ENCODE results near the gene ASTN2. TPM values are rescaled to one million over a fixed set of nuclear protein-coding genes. Genes with fewer than 3 reads are reported as not detected.

ASTN2 gene
- polyA plus RNA-seq, 4 donors, result 3.0 to 15.2 (median 3.7) TPM

DNA sequence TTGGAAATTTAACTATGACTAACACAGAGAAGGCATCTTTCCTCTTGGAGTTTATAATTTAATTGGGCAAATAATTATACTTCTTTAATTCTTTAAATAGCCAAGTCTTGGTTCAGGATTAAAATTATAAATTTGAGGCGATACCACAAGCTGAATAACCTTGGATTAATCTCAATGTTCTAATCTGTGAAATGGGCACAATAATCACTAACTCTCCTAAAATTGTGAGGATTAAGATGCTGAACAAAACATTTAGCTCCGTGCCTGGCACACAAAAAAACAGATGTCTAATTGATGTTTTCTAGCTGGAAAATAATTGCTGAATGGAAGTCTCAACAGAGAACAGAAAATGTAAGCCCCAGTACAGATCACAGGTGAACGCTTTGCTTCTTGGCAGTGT is 797.5 kb downstream of the ASTN2 start:
- no peaks in the 10 kb centered on the region for H3K9me3 ChIP-seq (ENCODE audit: control insufficient read depth in 2 of 2, insufficient read depth in 1 of 2, low read depth in 1 of 2, low read length in 1 of 2)
- H3K27me3 ChIP-seq (ENCODE audit: control insufficient read depth in 3 of 3, insufficient read depth in 3 of 3, low read length in 3 of 3), result no peaks in the 10 kb centered on the region
- H3K4me1 ChIP-seq (ENCODE audit: control insufficient read depth in 3 of 3, insufficient read depth in 2 of 3, low read depth in 1 of 3, low read length in 2 of 3), result no peaks in the 10 kb centered on the region
- no peak overlapping the region for H3K27ac ChIP-seq (ENCODE audit: low read depth in 1 of 3, low read length in 2 of 3)
- FAIRE-seq, result no peak
- peaks cover 0 to 3% (median 2%) of the 10 kb centered on the region in 3 donors for H3K36me3 ChIP-seq (ENCODE audit: control insufficient read depth in 3 of 3, insufficient read depth in 2 of 3, low read depth in 1 of 3, low read length in 3 of 3)
- DNase-seq, result no peak
- H3K4me3 ChIP-seq (ENCODE audit: low read depth in 1 of 3, low read length in 3 of 3), result no peak overlapping the region
- 89 to 91% (median 90%) methylated on average over 3 of the region's 3 CpGs for WGBS, 3 donors

DNA sequence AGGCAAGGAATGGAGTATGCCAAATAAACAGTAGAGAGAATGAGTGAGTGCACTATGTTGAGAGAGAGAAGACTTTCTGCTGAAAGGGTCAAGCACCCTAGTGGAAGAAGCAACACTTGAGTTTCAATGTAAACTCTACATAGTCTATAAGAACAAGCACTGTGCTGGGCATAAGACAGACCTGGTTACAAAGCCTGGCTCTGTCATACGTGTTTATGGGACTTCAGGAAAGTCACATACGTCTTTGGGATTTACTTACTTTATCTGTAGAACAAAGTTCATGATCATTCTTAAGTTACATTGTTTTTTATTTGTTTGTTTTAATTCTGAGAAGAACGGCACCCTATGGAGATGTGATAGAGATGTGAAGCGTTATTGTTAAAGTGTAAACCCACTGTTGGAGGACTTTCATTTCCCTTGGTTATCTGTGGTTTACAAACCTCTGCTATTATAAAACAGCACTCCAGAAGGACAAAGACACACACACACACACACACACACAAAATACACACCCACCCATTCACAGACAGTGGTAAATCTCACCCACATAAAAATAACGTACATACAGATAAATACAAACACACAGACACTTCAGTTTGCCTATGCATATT is 798.4 kb downstream of the ASTN2 start:
- FAIRE-seq (no peak), DNase-seq (peak in 1 of 2 donors; percentile 24)
- H3K27me3 ChIP-seq (ENCODE audit: control insufficient read depth in 3 of 3, insufficient read depth in 3 of 3, low read length in 3 of 3), result no peaks in the 10 kb centered on the region
- no peaks in the 10 kb centered on the region for H3K9me3 ChIP-seq (ENCODE audit: control insufficient read depth in 2 of 2, insufficient read depth in 1 of 2, low read depth in 1 of 2, low read length in 1 of 2)
- H3K27ac ChIP-seq (ENCODE audit: low read depth in 1 of 3, low read length in 2 of 3), result no peak overlapping the region
- H3K4me3 ChIP-seq (ENCODE audit: low read depth in 1 of 3, low read length in 3 of 3), result no peak overlapping the region
- 18 to 60% (median 35%) methylated on average over 5 of the region's 5 CpGs for WGBS, 3 donors
- no peaks in the 10 kb centered on the region for H3K4me1 ChIP-seq (ENCODE audit: control insufficient read depth in 3 of 3, insufficient read depth in 2 of 3, low read depth in 1 of 3, low read length in 2 of 3)
- peaks cover 0 to 3% (median 2%) of the 10 kb centered on the region in 3 donors for H3K36me3 ChIP-seq (ENCODE audit: control insufficient read depth in 3 of 3, insufficient read depth in 2 of 3, low read depth in 1 of 3, low read length in 3 of 3)

DNA sequence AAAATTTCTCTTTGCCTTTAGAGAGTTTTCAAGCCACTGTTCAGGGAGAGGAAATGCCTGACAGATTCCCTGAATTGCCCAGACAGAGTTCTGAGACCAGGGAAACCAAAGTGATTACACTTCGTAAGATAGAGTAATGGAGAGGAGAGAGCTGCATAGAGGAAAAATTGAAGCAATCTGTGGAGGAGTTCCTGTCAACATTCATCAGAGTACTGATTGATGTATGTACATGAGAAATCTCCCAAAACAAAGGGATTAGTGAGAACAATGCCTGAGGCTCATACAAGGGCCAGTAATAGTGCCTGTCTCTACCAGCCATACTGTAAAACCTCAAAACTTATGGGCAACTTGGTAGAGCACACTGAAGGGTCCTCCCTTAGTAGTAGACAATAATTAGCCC is 806.8 kb downstream of the ASTN2 start:
- Histone ChIP-seq H3K9me3 (ENCODE audit: control insufficient read depth in 2 of 2, insufficient read depth in 1 of 2, low read depth in 1 of 2, low read length in 1 of 2) (peaks cover 0 to 4% of the 10 kb centered on the region in 2 donors), H3K27ac (ENCODE audit: low read depth in 1 of 3, low read length in 2 of 3) (no peak overlapping the region), H3K4me3 (ENCODE audit: low read depth in 1 of 3, low read length in 3 of 3) (no peak overlapping the region), H3K27me3 (ENCODE audit: control insufficient read depth in 3 of 3, insufficient read depth in 3 of 3, low read length in 3 of 3) (no peaks in the 10 kb centered on the region), H3K36me3 (ENCODE audit: control insufficient read depth in 3 of 3, insufficient read depth in 2 of 3, low read depth in 1 of 3, low read length in 3 of 3) (peaks cover 0 to 8% (median 0%) of the 10 kb centered on the region in 3 donors), H3K4me1 (ENCODE audit: control insufficient read depth in 3 of 3, insufficient read depth in 2 of 3, low read depth in 1 of 3, low read length in 2 of 3) (no peaks in the 10 kb centered on the region)
- FAIRE-seq (no peak), DNase-seq (no peak)
- 94 to 100% (median 100%) methylated on average over 1 of the region's 1 CpG for whole genome bisulfite sequencing, 3 donors

DNA sequence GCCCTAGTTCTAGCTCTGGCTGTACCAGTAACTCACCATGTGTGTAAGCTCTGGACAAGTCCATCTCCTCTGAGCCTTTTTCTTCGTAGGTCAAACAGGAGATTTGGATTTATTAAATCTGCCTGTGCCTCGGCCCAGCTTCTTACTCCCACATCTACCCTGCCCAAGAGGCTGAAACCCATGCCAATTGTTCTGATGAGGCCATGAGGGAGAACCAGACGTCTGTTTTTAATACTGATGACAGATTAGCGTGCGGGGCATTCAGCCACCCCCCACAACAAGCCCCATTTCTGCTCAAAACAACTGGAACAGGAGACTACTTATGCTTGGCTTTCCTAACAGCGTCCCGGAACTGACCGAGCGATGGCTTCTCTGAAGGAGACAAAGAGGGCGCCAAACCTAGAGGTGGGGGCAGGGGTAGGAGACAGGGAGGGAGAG is 808.9 kb downstream of the ASTN2 start:
- peaks cover 0 to 8% (median 0%) of the 10 kb centered on the region in 3 donors for H3K36me3 ChIP-seq (ENCODE audit: control insufficient read depth in 3 of 3, insufficient read depth in 2 of 3, low read depth in 1 of 3, low read length in 3 of 3)
- H3K9me3 ChIP-seq (ENCODE audit: control insufficient read depth in 2 of 2, insufficient read depth in 1 of 2, low read depth in 1 of 2, low read length in 1 of 2), result peaks cover 0 to 4% of the 10 kb centered on the region in 2 donors
- no peak for FAIRE-seq
- WGBS, 3 donors, result 89 to 96% (median 92%) methylated on average over 10 of the region's 10 CpGs
- no peaks in the 10 kb centered on the region for H3K27me3 ChIP-seq (ENCODE audit: control insufficient read depth in 3 of 3, insufficient read depth in 3 of 3, low read length in 3 of 3)
- no peak overlapping the region for H3K4me3 ChIP-seq (ENCODE audit: low read depth in 1 of 3, low read length in 3 of 3)
- H3K4me1 ChIP-seq (ENCODE audit: control insufficient read depth in 3 of 3, insufficient read depth in 2 of 3, low read depth in 1 of 3, low read length in 2 of 3), result no peaks in the 10 kb centered on the region
- DNase-seq, result no peak
- H3K27ac ChIP-seq (ENCODE audit: low read depth in 1 of 3, low read length in 2 of 3), result no peak overlapping the region

DNA sequence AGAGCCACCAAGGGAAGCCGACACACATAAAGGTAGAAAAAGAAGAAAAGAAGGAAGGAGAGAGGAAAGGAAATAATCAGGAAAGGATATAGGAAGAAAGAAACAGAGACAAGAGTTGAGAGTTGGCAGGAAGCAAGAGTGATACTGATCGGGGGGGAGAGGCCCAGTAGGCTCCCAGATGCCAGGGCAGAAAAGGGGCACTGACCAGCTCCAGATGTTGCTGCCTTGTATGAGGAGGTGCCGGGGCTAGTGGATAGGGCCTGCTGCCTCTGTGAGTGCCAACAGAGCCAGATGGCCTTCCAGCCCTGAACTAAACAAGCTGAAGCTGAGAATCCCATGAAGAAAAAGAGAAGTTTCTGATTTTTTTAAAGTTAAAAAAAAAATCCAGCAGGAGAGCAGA is 809.8 kb downstream of the ASTN2 start:
- Histone ChIP-seq H3K27ac (ENCODE audit: low read depth in 1 of 3, low read length in 2 of 3) (no peak overlapping the region), H3K36me3 (ENCODE audit: control insufficient read depth in 3 of 3, insufficient read depth in 2 of 3, low read depth in 1 of 3, low read length in 3 of 3) (peaks cover 0 to 5% (median 0%) of the 10 kb centered on the region in 3 donors), H3K4me3 (ENCODE audit: low read depth in 1 of 3, low read length in 3 of 3) (no peak overlapping the region), H3K9me3 (ENCODE audit: control insufficient read depth in 2 of 2, insufficient read depth in 1 of 2, low read depth in 1 of 2, low read length in 1 of 2) (no peaks in the 10 kb centered on the region), H3K27me3 (ENCODE audit: control insufficient read depth in 3 of 3, insufficient read depth in 3 of 3, low read length in 3 of 3) (no peaks in the 10 kb centered on the region), H3K4me1 (ENCODE audit: control insufficient read depth in 3 of 3, insufficient read depth in 2 of 3, low read depth in 1 of 3, low read length in 2 of 3) (no peaks in the 10 kb centered on the region)
- no peak for DNase-seq
- FAIRE-seq, result no peak
- WGBS, 3 donors, result 89 to 95% (median 90%) methylated on average over 3 of the region's 3 CpGs

DNA sequence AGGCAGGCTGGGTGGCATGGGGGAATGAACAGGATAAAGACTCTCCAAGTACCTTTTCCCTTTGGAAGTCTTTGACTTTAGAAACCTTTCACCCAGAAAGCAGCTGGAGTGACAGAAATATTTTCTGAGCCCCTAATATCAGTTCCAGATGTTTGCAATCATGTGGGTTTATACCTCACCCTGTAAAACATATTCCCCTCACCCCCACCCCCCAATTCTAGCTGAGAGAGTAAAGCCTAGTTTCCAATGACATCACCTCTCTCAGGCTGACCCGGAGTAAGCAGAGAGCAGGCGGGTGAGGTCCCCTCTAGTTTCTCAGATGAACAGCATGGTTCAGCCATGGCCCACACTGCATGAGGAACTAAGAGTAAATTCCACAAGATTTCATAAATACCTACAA is 810.6 kb downstream of the ASTN2 start:
- no peak for FAIRE-seq
- H3K4me1 ChIP-seq (ENCODE audit: control insufficient read depth in 3 of 3, insufficient read depth in 2 of 3, low read depth in 1 of 3, low read length in 2 of 3), result no peaks in the 10 kb centered on the region
- no peak overlapping the region for H3K27ac ChIP-seq (ENCODE audit: low read depth in 1 of 3, low read length in 2 of 3)
- no peaks in the 10 kb centered on the region for H3K27me3 ChIP-seq (ENCODE audit: control insufficient read depth in 3 of 3, insufficient read depth in 3 of 3, low read length in 3 of 3)
- no peak overlapping the region for H3K4me3 ChIP-seq (ENCODE audit: low read depth in 1 of 3, low read length in 3 of 3)
- no peak for DNase-seq
- peaks cover 0 to 4% (median 0%) of the 10 kb centered on the region in 3 donors for H3K36me3 ChIP-seq (ENCODE audit: control insufficient read depth in 3 of 3, insufficient read depth in 2 of 3, low read depth in 1 of 3, low read length in 3 of 3)
- WGBS, 3 donors, result 90 to 100% (median 91%) methylated on average over 2 of the region's 2 CpGs
- no peaks in the 10 kb centered on the region for H3K9me3 ChIP-seq (ENCODE audit: control insufficient read depth in 2 of 2, insufficient read depth in 1 of 2, low read depth in 1 of 2, low read length in 1 of 2)

DNA sequence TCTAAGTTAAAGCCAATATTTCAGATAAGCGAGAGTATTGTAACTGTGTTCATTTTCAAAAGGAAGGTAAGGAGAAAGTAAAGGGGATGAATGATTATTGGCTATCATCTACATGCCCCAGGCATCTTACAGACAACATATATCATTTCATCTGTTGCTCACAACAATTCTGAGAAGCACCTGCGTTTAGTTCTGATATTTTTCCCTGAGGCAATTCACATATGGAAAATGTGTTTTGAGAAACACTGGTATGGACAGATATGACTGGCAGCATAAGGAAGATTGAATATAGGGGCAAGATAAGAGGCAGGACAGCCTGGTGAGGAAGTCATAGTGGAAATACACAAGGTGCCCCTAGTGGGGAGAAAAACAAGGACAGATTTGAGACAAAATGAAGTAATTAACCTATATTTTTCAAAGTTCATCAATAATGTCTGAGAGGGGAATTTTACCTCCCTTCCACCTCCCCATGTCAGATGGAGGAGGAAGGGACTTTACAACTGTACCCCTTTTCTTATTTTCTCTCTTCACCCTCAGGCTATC is 815.4 kb downstream of the ASTN2 start:
- 85 to 90% (median 87%) methylated on average over 2 of the region's 2 CpGs for WGBS, 3 donors
- no peaks in the 10 kb centered on the region for H3K4me1 ChIP-seq (ENCODE audit: control insufficient read depth in 3 of 3, insufficient read depth in 2 of 3, low read depth in 1 of 3, low read length in 2 of 3)
- no peaks in the 10 kb centered on the region for H3K9me3 ChIP-seq (ENCODE audit: control insufficient read depth in 2 of 2, insufficient read depth in 1 of 2, low read depth in 1 of 2, low read length in 1 of 2)
- FAIRE-seq (no peak), DNase-seq (no peak)
- H3K27me3 ChIP-seq (ENCODE audit: control insufficient read depth in 3 of 3, insufficient read depth in 3 of 3, low read length in 3 of 3), result no peaks in the 10 kb centered on the region
- H3K4me3 ChIP-seq (ENCODE audit: low read depth in 1 of 3, low read length in 3 of 3), result no peak overlapping the region
- no peak overlapping the region for H3K27ac ChIP-seq (ENCODE audit: low read depth in 1 of 3, low read length in 2 of 3)
- no peaks in the 10 kb centered on the region for H3K36me3 ChIP-seq (ENCODE audit: control insufficient read depth in 3 of 3, insufficient read depth in 2 of 3, low read depth in 1 of 3, low read length in 3 of 3)

DNA sequence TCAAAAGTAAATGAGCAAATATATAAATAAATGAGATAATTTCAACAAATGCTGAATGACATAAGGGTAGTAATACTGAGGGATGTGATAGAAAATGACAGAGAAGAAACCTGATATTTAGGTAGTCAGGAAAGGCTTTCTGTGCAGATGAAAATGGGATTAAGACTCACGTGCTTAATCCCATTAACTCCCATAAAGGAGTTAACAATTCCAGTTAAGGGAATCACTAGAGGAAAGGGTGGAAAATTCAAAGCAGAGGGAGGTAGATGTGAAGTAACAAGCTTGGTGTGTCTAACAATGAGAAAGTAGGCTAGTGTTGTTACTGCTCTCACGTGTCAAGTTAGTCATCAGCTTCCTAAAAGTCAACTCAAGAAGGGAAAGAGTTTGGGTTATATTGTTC is 818.2 kb downstream of the ASTN2 start:
- Histone ChIP-seq H3K4me3 (ENCODE audit: low read depth in 1 of 3, low read length in 3 of 3) (no peak overlapping the region), H3K27me3 (ENCODE audit: control insufficient read depth in 3 of 3, insufficient read depth in 3 of 3, low read length in 3 of 3) (no peaks in the 10 kb centered on the region), H3K4me1 (ENCODE audit: control insufficient read depth in 3 of 3, insufficient read depth in 2 of 3, low read depth in 1 of 3, low read length in 2 of 3) (no peaks in the 10 kb centered on the region), H3K36me3 (ENCODE audit: control insufficient read depth in 3 of 3, insufficient read depth in 2 of 3, low read depth in 1 of 3, low read length in 3 of 3) (no peaks in the 10 kb centered on the region), H3K27ac (ENCODE audit: low read depth in 1 of 3, low read length in 2 of 3) (no peak overlapping the region), H3K9me3 (ENCODE audit: control insufficient read depth in 2 of 2, insufficient read depth in 1 of 2, low read depth in 1 of 2, low read length in 1 of 2) (no peaks in the 10 kb centered on the region)
- no peak for DNase-seq
- WGBS, 3 donors, result 83 to 88% (median 83%) methylated on average over 2 of the region's 2 CpGs
- FAIRE-seq, result no peak

DNA sequence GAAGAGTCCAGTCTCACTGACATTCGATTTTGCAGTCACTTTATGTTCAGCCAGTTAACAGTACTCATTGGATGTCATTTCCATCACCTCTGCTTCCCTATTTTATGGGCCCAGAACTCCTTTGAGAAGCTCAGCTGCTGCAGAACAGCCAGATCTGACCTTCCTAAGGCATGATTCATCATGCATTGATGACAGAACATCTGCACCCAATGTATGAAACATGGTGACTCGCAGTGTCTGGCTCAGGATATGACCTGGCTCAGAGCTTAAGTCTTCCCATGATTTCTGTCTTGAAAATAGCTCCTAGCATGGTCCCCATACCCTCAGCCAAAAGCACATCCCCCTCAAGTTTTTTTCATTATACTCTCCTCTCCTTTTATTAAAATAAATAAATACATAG is 820.3 kb downstream of the ASTN2 start:
- FAIRE-seq (no peak), DNase-seq (no peak)
- WGBS, 3 donors, result 73 to 88% (median 75%) methylated on average over 2 of the region's 2 CpGs
- H3K4me1 ChIP-seq (ENCODE audit: control insufficient read depth in 3 of 3, insufficient read depth in 2 of 3, low read depth in 1 of 3, low read length in 2 of 3), result no peaks in the 10 kb centered on the region
- H3K27ac ChIP-seq (ENCODE audit: low read depth in 1 of 3, low read length in 2 of 3), result no peak overlapping the region
- H3K4me3 ChIP-seq (ENCODE audit: low read depth in 1 of 3, low read length in 3 of 3), result no peak overlapping the region
- no peaks in the 10 kb centered on the region for H3K36me3 ChIP-seq (ENCODE audit: control insufficient read depth in 3 of 3, insufficient read depth in 2 of 3, low read depth in 1 of 3, low read length in 3 of 3)
- H3K9me3 ChIP-seq (ENCODE audit: control insufficient read depth in 2 of 2, insufficient read depth in 1 of 2, low read depth in 1 of 2, low read length in 1 of 2), result peaks cover 0 to under 1% of the 10 kb centered on the region in 2 donors
- no peaks in the 10 kb centered on the region for H3K27me3 ChIP-seq (ENCODE audit: control insufficient read depth in 3 of 3, insufficient read depth in 3 of 3, low read length in 3 of 3)
